B cell (primary cell): ENCODE results near the gene WAC. TPM values are rescaled to one million over a fixed set of nuclear protein-coding genes. Genes with fewer than 3 reads are reported as not detected.

Experiments used
- ATAC-seq: fragments of 200-7000 bp; cut with Tn5 transposase; one replicate; pipeline ENCODE4 v1.10.0; 2021; ENCODE audit warnings: low read depth, mild to moderate bottlenecking, moderate number of reproducible peaks, moderate library complexity
- CTCF ChIA-PET: fragments of 350-600 bp; sonication (Branson Sonifier 250); formaldehyde crosslinking; loops from one replicate; lab custom pipeline; 2021; ENCODE audit warnings: antibody characterized with exemption, inconsistent platforms; lab: Charles Lee
- POLR2A ChIA-PET: fragments of 350-600 bp; sonication (Branson Sonifier 250); formaldehyde crosslinking; loops from one replicate; lab custom pipeline; 2021; ENCODE audit warnings: antibody characterized with exemption; lab: Charles Lee
- DNase-seq: peaks from one replicate; pipeline ENCODE4 v3.0.0; 2013
- H2AFZ ChIP-seq: 2 replicates; pipeline ENCODE4 v1.6.1; 2012; ENCODE audit warnings: mild to moderate bottlenecking, low read depth, low read length; ENCODE audit not compliant: insufficient read depth, poor library complexity, severe bottlenecking
- H3K27ac ChIP-seq, 2 donors: 1 replicate in 1 of 2; 2 replicates in 1 of 2; pipeline ENCODE4 v1.5.1; 2012 to 2013; ENCODE audit warnings: low read length in 2 of 2, mild to moderate bottlenecking in 2 of 2, moderate library complexity in 1 of 2
- H3K27me3 ChIP-seq, 4 experiments: fragments of 200-600 bp in 1 of 4; sonication (generic) in 1 of 4; replicated peaks in 1 of 4; 1 replicate in 2 of 4; 2 replicates in 2 of 4; pipeline versions ENCODE4 v1.6.1 to v1.7.0; 2013 to 2016; ENCODE audit warnings: low read length in 3 of 4, mild to moderate bottlenecking in 2 of 4, mixed read lengths in 1 of 4, moderate library complexity in 1 of 4; ENCODE audit not compliant: insufficient read depth in 4 of 4, control insufficient read depth in 3 of 4; ENCODE audit errors: control extremely low read depth in 1 of 4
- H3K36me3 ChIP-seq, 2 experiments: replicated peaks in 1 of 2; 1 replicate in 1 of 2; 2 replicates in 1 of 2; pipeline versions ENCODE4 v1.6.1 to v1.7.1; 2013; ENCODE audit warnings: low read length in 1 of 2; ENCODE audit not compliant: insufficient read depth in 2 of 2, control insufficient read depth in 1 of 2; ENCODE audit errors: control extremely low read depth in 1 of 2, extremely low read depth in 1 of 2
- H3K4me1 ChIP-seq, 2 donors: fragments of 200-600 bp in 1 of 2; sonication (generic) in 1 of 2; 1 replicate in 1 of 2; 2 replicates in 1 of 2; pipeline versions ENCODE4 v1.5.1 to v1.6.1; 2013 to 2017; ENCODE audit warnings: low read length in 2 of 2; ENCODE audit not compliant: control insufficient read depth in 2 of 2, insufficient read depth in 2 of 2
- H3K4me2 ChIP-seq: replicated peaks from 2 replicates; pipeline ENCODE3; 2012; ENCODE audit warnings: mild to moderate bottlenecking, low read depth, low read length; ENCODE audit not compliant: poor library complexity, severe bottlenecking
- H3K4me3 ChIP-seq, 5 experiments: fragments of 200-600 bp in 1 of 5; sonication (generic) in 1 of 5; 1 replicate in 3 of 5; 2 replicates in 2 of 5; pipeline versions ENCODE4 v1.5.1 to v1.7.0; 2011 to 2016; ENCODE audit warnings: low read length in 4 of 5, mild to moderate bottlenecking in 4 of 5, low read depth in 2 of 5, control low read depth in 1 of 5, moderate library complexity in 1 of 5; ENCODE audit not compliant: insufficient read depth in 1 of 5; ENCODE audit errors: control extremely low read depth in 1 of 5, extremely low read depth in 1 of 5
- H3K79me2 ChIP-seq: fragments of 200-600 bp; sonication (generic); one replicate; pipeline ENCODE4 v1.6.0; 2016; ENCODE audit warnings: low read length; ENCODE audit not compliant: control insufficient read depth, insufficient read depth
- H3K9ac ChIP-seq: fragments of 200-600 bp; sonication (generic); 2 replicates; pipeline ENCODE4 v1.6.1; 2017; ENCODE audit warnings: mild to moderate bottlenecking, low read length, moderate library complexity
- H3K9me3 ChIP-seq, 3 donors: one replicate each; pipeline versions ENCODE4 v1.6.1 to v1.7.1; 2013; ENCODE audit warnings: low read length in 2 of 3; ENCODE audit not compliant: control insufficient read depth in 2 of 3, insufficient read depth in 1 of 3; ENCODE audit errors: control extremely low read depth in 1 of 3
- H4K20me1 ChIP-seq: 2 replicates; pipeline ENCODE4 v1.6.0; 2012; ENCODE audit warnings: mild to moderate bottlenecking, low read length; ENCODE audit not compliant: insufficient read depth, control insufficient read depth, poor library complexity, severe bottlenecking
- H3K27ac Mint-ChIP-seq: one replicate; pipeline ENCODE4 v1.8.0; 2021; ENCODE audit warnings: mixed read lengths
- H3K27me3 Mint-ChIP-seq: one replicate; pipeline ENCODE4 v1.8.0; 2021; ENCODE audit warnings: mixed read lengths
- H3K4me1 Mint-ChIP-seq: one replicate; pipeline ENCODE4 v1.8.0; 2021; ENCODE audit warnings: mixed read lengths
- H3K4me3 Mint-ChIP-seq: one replicate; pipeline ENCODE4 v1.8.0; 2021; ENCODE audit warnings: mixed read lengths
- H3K9me3 Mint-ChIP-seq: one replicate; pipeline ENCODE4 v1.8.0; 2022; ENCODE audit warnings: mixed read lengths; ENCODE audit not compliant: insufficient read depth
- EZH2 ChIP-seq: IDR thresholded peaks from 2 replicates; pipeline ENCODE4 v1.6.1; 2012; ENCODE audit warnings: borderline replicate concordance, low read depth, mild to moderate bottlenecking, moderate library complexity, low read length; ENCODE audit not compliant: insufficient read depth, poor library complexity, severe bottlenecking
- WGBS: methylation state at CpG from one replicate; pipeline ENCODE4 v1.1.5; 2013; ENCODE audit warnings: missing lambda C conversion rate; ENCODE audit not compliant: insufficient coverage; 5-methylcytosine and 5-hydroxymethylcytosine counted together
- intact Hi-C: fragments of 100-400 bp; cut with micrococcal nuclease; formaldehyde crosslinking; loops from one replicate; pipeline ENCODE4 v1.10.0; 2022
- polyA plus RNA-seq: library from polyadenylated mRNA; depleted of rRNA; stranded (reverse); fragments of >200 nt; gene quantifications from 2 replicates; pipeline ENCODE4 v1.2.3, GENCODE V29; 2012
- total RNA-seq, 2 donors: library from RNA; stranded (reverse); fragments of 120-200 nt in 1 of 2; gene quantifications; 1 replicate in 1 of 2; 2 replicates in 1 of 2; pipeline versions ENCODE4 v1.2.3 to v1.2.4, GENCODE V29; 2013 to 2022
- TF ChIP-seq, protein P1 (sequence below): fragments of 200-600 bp; IDR thresholded peaks from one replicate; pipeline ENCODE4 v1.8.0; 2022; ENCODE audit warnings: antibody characterized with exemption, mild to moderate bottlenecking

WAC gene
- total and polyA plus RNA-seq, 2 donors (not counting 1 experiment from before 2014, with no cell fraction given): 77.4 to 196 TPM

GRCh38 chr10:28494420-28494819 is 38.5 kb upstream of the WAC start:
- H3K4me1 Mint-ChIP-seq: no peaks in the 10 kb centered on the region
- no peaks in the 10 kb centered on the region for H3K9me3 ChIP-seq
- H3K4me3 Mint-ChIP-seq: no peak overlapping the region
- no peaks in the 10 kb centered on the region for H4K20me1 ChIP-seq
- peaks cover 0 to 5% (median 0%) of the 10 kb centered on the region in 4 experiments for H3K27me3 ChIP-seq
- ATAC-seq: no peak
- TF ChIP-seq, protein P1, sequence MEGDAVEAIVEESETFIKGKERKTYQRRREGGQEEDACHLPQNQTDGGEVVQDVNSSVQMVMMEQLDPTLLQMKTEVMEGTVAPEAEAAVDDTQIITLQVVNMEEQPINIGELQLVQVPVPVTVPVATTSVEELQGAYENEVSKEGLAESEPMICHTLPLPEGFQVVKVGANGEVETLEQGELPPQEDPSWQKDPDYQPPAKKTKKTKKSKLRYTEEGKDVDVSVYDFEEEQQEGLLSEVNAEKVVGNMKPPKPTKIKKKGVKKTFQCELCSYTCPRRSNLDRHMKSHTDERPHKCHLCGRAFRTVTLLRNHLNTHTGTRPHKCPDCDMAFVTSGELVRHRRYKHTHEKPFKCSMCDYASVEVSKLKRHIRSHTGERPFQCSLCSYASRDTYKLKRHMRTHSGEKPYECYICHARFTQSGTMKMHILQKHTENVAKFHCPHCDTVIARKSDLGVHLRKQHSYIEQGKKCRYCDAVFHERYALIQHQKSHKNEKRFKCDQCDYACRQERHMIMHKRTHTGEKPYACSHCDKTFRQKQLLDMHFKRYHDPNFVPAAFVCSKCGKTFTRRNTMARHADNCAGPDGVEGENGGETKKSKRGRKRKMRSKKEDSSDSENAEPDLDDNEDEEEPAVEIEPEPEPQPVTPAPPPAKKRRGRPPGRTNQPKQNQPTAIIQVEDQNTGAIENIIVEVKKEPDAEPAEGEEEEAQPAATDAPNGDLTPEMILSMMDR: no peak
- no peak overlapping the region for H2AFZ ChIP-seq
- no peak overlapping the region for H3K27ac ChIP-seq
- H3K4me3 ChIP-seq: no peak overlapping the region
- DNase-seq: no peak
- no peak overlapping the region for H3K27ac Mint-ChIP-seq
- no peaks in the 10 kb centered on the region for H3K36me3 ChIP-seq
- peaks cover 3% of the 10 kb centered on the region for H3K9me3 Mint-ChIP-seq
- WGBS: no CpG with 5 or more reads among the region's 2 CpGs
- H3K27me3 Mint-ChIP-seq: peaks cover 16% of the 10 kb centered on the region
- no peaks in the 10 kb centered on the region for H3K79me2 ChIP-seq
- CTCF ChIA-PET: no interaction called here
- H3K4me1 ChIP-seq: no peaks in the 10 kb centered on the region
- intact Hi-C loops: no loop called here
- no peak overlapping the region for H3K4me2 ChIP-seq
- no peak overlapping the region for H3K9ac ChIP-seq
- POLR2A ChIA-PET: no interaction called here

DNA sequence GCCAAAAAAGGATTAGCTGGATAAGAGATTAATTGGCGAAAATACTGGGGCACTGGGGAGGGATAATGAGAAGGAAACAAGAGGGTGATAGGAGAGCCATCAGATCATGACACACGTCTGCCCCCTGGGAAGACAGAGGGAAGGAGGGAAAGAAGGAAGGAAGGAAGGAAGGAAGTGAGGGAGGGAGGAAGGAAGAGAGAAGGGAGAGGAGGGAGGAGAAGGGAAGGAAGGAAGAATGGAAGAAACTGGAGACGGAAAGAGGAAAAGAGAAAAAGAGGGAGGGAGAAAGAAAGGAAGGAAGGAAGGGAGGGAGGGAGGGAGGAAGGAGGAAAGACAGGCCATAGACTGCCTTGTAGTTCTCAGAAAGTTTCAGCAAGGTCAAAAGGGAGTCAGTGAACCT is 37.8 kb upstream of the WAC start:
- ChIA-PET POLR2A (no interaction called here), CTCF (no interaction called here)
- no peaks in the 10 kb centered on the region for H3K4me1 Mint-ChIP-seq
- Histone ChIP-seq H2AFZ (no peak overlapping the region), H3K27me3 (peaks cover 0 to 5% (median 0%) of the 10 kb centered on the region in 4 experiments), H3K36me3 (no peaks in the 10 kb centered on the region), H3K9me3 (no peaks in the 10 kb centered on the region), H3K4me1 (no peaks in the 10 kb centered on the region), H3K9ac (no peak overlapping the region), H3K27ac (no peak overlapping the region), H3K4me3 (no peak overlapping the region), H4K20me1 (no peaks in the 10 kb centered on the region), H3K79me2 (no peaks in the 10 kb centered on the region), H3K4me2 (no peak overlapping the region)
- no peak for TF ChIP-seq EZH2
- TF ChIP-seq, protein P1: no peak
- H3K9me3 Mint-ChIP-seq: peaks cover 3% of the 10 kb centered on the region
- no peak overlapping the region for H3K4me3 Mint-ChIP-seq
- H3K27ac Mint-ChIP-seq: no peak overlapping the region
- ATAC-seq (no peak), DNase-seq (no peak)
- peaks cover 22% of the 10 kb centered on the region for H3K27me3 Mint-ChIP-seq
- intact Hi-C loops: no loop called here
- WGBS: 81% methylated on average over 3 of the region's 3 CpGs
